NB4 (cell line): ENCODE data around the gene PRKCE.

ENCODE experiments used
- POLR2A ChIP-seq: IDR thresholded peaks from 2 replicates; pipeline ENCODE4 v1.6.1; 2011; ENCODE audit warnings: mild to moderate bottlenecking; ENCODE audit not compliant: insufficient read length; ENCODE audit errors: extremely low read depth
- TF ChIP-seq, protein P1 (sequence below): IDR thresholded peaks from one replicate; pipeline ENCODE4 v1.5.1; 2012; ENCODE audit warnings: low read depth, low read length

DNA sequence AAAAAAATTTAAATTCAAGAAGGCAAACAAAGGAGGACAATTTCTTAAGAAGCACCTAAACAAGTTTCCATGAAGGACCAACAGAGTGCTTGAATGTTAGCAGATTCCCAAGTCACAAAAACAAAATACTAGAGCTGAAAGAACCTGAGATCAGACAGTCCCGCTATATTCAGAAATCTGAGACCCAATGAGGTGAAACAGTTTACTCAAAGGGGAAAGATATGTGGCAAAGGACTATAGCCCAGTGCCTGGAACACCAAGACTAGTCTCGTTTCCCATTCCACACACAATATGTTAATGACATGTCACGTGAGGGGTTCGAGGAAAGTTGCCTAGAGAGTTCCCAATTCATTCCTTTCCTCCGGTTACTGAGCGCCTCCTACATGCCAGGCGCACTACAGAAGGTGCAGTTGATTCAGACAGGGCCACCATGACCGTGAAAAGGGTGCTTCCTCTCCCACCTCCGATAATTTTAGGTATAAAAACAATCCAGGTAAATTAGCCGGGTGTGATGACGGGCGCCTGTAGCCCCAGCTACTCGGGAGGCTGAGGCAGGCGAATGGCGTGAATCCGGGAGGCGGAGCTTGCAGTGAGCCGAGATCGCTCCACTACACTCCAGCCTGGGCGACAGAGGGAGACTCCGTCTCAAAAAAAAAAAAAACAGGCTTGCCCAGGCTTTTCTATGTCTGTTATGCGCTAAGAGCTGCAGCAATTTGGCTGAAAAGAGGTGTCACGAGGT, 41.0 kb upstream of the PRKCE start:
- TF ChIP-seq, protein P1, sequence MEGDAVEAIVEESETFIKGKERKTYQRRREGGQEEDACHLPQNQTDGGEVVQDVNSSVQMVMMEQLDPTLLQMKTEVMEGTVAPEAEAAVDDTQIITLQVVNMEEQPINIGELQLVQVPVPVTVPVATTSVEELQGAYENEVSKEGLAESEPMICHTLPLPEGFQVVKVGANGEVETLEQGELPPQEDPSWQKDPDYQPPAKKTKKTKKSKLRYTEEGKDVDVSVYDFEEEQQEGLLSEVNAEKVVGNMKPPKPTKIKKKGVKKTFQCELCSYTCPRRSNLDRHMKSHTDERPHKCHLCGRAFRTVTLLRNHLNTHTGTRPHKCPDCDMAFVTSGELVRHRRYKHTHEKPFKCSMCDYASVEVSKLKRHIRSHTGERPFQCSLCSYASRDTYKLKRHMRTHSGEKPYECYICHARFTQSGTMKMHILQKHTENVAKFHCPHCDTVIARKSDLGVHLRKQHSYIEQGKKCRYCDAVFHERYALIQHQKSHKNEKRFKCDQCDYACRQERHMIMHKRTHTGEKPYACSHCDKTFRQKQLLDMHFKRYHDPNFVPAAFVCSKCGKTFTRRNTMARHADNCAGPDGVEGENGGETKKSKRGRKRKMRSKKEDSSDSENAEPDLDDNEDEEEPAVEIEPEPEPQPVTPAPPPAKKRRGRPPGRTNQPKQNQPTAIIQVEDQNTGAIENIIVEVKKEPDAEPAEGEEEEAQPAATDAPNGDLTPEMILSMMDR, result peak; percentile 9
- TF ChIP-seq POLR2A, result no peak
